Stomach (tissue), 4 donors: ENCODE data around the gene PRRG4.

Experiments used
- POLR2AphosphoS5 ChIP-seq, 3 donors: sonication (generic); formaldehyde crosslinking; IDR thresholded peaks; one replicate each; pipeline ENCODE4 v1.6.1; 2016; ENCODE audit warnings: antibody characterized with exemption in 3 of 3
- TF ChIP-seq, protein P1 (sequence below), 7 experiments: fragments of 450-650 bp in 4 of 7; fragments of 200-600 bp in 3 of 7; sonication (generic) in 3 of 7; IDR thresholded peaks; one replicate each; pipeline ENCODE4 v1.5.1; 2016 to 2019; ENCODE audit warnings: antibody characterized with exemption in 7 of 7, control low read depth in 2 of 7, mild to moderate bottlenecking in 1 of 7

- no peak for TF ChIP-seq POLR2AphosphoS5 (IDR thresholded peaks at IDR 0.05)
- TF ChIP-seq, protein P1, sequence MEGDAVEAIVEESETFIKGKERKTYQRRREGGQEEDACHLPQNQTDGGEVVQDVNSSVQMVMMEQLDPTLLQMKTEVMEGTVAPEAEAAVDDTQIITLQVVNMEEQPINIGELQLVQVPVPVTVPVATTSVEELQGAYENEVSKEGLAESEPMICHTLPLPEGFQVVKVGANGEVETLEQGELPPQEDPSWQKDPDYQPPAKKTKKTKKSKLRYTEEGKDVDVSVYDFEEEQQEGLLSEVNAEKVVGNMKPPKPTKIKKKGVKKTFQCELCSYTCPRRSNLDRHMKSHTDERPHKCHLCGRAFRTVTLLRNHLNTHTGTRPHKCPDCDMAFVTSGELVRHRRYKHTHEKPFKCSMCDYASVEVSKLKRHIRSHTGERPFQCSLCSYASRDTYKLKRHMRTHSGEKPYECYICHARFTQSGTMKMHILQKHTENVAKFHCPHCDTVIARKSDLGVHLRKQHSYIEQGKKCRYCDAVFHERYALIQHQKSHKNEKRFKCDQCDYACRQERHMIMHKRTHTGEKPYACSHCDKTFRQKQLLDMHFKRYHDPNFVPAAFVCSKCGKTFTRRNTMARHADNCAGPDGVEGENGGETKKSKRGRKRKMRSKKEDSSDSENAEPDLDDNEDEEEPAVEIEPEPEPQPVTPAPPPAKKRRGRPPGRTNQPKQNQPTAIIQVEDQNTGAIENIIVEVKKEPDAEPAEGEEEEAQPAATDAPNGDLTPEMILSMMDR (IDR thresholded peaks at IDR 0.05): no peak
These were observed 9.6 kb downstream of the PRRG4 start for GRCh38 chr11:32839308-32839707.
